ENCODE data around the gene FLRT1.

DNA sequence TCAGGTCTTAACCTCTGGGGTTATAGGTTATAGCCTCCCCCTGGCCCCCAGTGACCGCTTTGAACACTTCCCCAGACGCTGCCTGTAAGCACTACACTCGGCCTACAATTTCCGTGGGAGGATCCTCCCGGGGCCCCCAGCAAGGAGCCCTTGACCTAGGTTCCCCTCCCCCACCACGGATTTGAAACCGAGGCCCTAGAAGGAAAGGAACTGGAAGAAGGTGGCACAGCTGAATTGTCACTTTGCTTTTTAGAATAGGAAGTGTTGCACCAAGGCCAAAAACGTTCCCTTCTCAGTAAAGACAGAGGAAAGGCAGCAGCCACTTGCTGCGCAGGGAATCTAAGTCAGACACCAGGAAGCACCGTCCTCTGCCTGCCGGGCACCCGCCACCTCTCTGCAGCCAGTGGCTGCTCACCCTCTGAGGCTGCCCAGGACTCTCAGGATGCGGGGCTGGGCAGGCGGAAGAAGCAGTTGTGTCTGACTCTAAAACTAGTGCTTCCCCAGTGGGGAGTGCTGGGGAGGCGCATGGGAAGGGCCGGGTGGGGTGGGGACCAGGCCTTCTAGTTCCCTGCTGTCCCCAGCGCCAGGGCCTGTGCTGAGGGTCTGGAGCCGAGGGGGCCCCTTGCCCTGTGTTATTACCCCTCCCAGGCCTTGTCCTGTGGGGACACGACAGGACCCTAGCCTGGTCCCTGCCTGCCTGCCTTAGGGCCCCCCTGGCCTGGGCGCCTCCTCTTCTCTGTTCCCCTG is 7.9 kb upstream of the FLRT1 start:
- TF ChIP-seq, protein P1, sequence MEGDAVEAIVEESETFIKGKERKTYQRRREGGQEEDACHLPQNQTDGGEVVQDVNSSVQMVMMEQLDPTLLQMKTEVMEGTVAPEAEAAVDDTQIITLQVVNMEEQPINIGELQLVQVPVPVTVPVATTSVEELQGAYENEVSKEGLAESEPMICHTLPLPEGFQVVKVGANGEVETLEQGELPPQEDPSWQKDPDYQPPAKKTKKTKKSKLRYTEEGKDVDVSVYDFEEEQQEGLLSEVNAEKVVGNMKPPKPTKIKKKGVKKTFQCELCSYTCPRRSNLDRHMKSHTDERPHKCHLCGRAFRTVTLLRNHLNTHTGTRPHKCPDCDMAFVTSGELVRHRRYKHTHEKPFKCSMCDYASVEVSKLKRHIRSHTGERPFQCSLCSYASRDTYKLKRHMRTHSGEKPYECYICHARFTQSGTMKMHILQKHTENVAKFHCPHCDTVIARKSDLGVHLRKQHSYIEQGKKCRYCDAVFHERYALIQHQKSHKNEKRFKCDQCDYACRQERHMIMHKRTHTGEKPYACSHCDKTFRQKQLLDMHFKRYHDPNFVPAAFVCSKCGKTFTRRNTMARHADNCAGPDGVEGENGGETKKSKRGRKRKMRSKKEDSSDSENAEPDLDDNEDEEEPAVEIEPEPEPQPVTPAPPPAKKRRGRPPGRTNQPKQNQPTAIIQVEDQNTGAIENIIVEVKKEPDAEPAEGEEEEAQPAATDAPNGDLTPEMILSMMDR (IDR thresholded peaks at IDR 0.05): no peak
- TF ChIP-seq POLR2A (IDR thresholded peaks at IDR 0.05) (no peak), EP300 (IDR thresholded peaks at IDR 0.05) (no peak), POLR2AphosphoS5 (IDR thresholded peaks at IDR 0.05) (no peak)

Data from gastroesophageal sphincter (tissue), 3 donors.